HG03139 (cell line): ENCODE measurements around the gene MRPS16.

Experiments used
- ATAC-seq: cut with Tn5 transposase; IDR thresholded peaks from one replicate; pipeline ENCODE4 v1.9.1; 2021; ENCODE audit not compliant: unreplicated experiment

MRPS16 gene

GRCh38 chr10:73205081-73205480, 47.4 kb downstream of the MRPS16 start:
- ATAC-seq = no peak
